ENCODE results near the gene KLK15. TPM values are rescaled to one million over a fixed set of nuclear protein-coding genes. Genes with fewer than 3 reads are reported as not detected.

Gene KLK15
- total RNA-seq, 3 donors from 2014 or later, result 0.92 to 3.3 (median 2.3) TPM

DNA sequence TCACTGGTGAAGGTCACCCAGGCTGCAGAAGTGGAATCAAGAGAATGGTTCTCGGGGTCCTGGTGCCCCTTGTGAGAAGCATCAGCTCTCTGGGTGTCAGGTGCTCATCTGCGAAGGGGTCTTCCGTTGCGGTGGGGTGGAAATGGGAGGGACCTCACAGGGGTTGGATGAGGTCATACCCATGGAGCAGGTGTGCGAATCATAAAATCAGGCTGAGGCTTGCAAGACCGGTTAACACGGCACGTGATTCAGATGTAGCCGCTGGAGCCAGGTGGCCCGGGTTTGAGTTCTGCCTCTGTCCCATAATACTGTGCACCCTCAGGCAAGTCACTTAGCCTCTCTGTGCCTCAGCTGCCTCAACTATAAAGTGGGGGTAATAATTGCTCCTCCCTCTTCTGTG is 3.9 kb upstream of the KLK15 start:
- DNase-seq, result peak in 2 of 3 donors; percentile 64 to 67
- TF ChIP-seq, protein P1, sequence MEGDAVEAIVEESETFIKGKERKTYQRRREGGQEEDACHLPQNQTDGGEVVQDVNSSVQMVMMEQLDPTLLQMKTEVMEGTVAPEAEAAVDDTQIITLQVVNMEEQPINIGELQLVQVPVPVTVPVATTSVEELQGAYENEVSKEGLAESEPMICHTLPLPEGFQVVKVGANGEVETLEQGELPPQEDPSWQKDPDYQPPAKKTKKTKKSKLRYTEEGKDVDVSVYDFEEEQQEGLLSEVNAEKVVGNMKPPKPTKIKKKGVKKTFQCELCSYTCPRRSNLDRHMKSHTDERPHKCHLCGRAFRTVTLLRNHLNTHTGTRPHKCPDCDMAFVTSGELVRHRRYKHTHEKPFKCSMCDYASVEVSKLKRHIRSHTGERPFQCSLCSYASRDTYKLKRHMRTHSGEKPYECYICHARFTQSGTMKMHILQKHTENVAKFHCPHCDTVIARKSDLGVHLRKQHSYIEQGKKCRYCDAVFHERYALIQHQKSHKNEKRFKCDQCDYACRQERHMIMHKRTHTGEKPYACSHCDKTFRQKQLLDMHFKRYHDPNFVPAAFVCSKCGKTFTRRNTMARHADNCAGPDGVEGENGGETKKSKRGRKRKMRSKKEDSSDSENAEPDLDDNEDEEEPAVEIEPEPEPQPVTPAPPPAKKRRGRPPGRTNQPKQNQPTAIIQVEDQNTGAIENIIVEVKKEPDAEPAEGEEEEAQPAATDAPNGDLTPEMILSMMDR (IDR thresholded peaks at IDR 0.05), result no peak
- peak; percentile 51 for ATAC-seq
- no peaks in the 10 kb centered on the region for H3K9me3 ChIP-seq
- H3K36me3 ChIP-seq (ENCODE audit: low read depth), result no peaks in the 10 kb centered on the region
- no peak overlapping the region for H3K4me3 ChIP-seq
- H3K4me1 ChIP-seq (ENCODE audit: low read depth), result peaks cover 7% of the 10 kb centered on the region
- intact Hi-C loops (cut with DNase I, micrococcal nuclease), result no loop called here

DNA sequence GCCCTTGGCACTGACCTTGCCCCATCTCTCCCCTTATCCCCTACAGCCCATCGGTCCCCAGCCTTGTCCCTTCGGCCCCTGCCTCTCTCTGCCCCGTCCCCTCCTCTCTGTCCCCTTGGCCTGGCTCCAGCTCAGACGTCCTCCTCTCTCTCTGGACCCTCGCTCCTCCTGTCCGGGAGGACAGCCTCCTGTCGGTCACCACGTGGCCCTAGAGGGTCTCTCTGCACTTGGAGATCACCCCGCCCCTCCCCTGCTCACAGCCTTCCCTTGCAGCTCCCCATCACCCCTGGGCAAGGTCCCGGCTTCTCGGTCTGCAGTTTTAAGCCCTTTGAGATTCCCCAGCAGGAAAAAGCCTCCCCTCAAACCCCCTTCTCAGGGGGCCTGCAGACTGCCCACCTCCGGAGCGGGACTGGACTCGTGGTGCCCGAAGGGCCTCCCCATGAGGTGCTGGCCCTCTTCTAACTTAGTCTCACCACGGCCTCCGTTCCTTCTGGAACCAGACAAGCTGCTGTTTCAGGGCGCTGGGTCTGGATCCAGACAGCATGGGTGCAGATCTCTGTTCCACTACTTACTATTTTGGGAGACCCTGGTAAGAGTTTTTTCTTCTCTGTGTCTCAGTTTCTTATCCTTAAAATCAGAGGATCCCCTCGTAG is 3.3 kb upstream of the KLK15 start:
- Histone ChIP-seq H3K36me3 (ENCODE audit: low read depth) (no peaks in the 10 kb centered on the region), H3K4me1 (ENCODE audit: low read depth) (peaks cover 7% of the 10 kb centered on the region), H3K9me3 (no peaks in the 10 kb centered on the region), H3K4me3 (no peak overlapping the region)
- intact Hi-C loops (cut with DNase I, micrococcal nuclease), result no loop called here
- ATAC-seq (no peak), DNase-seq (peak in 1 of 3 donors; percentile 62)
- TF ChIP-seq, protein P1 (IDR thresholded peaks at IDR 0.05), result no peak

DNA sequence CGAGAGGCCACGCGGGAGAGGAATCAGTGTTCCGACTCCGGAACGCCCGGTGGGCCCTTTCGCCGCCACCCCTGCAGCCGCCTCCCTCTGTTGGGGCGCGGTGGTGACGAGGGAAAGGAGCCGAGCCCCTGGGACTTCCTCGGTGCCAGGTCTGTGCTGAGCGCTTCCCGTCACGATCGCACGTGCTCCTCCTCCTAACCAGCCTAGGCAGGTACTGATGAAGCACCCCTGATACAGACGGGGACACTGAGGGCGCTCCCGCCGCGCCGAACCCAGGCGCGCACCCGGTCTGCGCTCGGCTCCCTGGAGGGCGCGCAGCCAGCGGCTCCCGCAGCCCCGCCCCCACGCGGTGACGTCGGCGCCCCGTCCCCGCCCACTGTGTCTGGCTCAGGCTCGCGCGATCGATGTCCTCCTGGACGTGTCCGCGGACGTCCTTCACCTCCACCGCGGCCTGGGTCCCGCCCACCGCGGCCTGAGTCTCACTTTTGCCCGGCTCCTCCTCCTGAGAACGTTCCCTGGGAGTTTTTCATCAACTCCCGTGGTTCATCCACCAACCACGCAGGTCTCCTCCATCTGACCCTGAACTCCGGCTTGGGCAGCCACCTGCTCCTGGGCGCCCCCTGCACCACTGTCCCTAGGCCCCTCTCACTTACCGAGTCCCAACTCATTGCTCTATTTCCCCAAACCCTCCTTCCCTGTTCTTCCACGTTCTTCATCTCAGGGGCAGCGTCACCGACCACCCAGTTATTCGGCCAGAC is 2.6 kb upstream of the KLK15 start:
- Histone ChIP-seq H3K36me3 (ENCODE audit: low read depth) (no peaks in the 10 kb centered on the region), H3K9me3 (no peaks in the 10 kb centered on the region), H3K4me1 (ENCODE audit: low read depth) (peaks cover 7% of the 10 kb centered on the region), H3K4me3 (peak overlapping the region; percentile 22)
- intact Hi-C loops (cut with DNase I, micrococcal nuclease), result no loop called here
- TF ChIP-seq, protein P1 (IDR thresholded peaks at IDR 0.05), result no peak
- ATAC-seq, result peak; percentile 97
- DNase-seq, result peak; percentile 87 to 95 (median 91)

GRCh38 chr19:50835103-50835784 is 1.9 kb upstream of the KLK15 start:
- peak in 2 of 3 donors; percentile 58 to 70 for DNase-seq
- TF ChIP-seq, protein P1 (IDR thresholded peaks at IDR 0.05), result no peak
- H3K9me3 ChIP-seq, result no peaks in the 10 kb centered on the region
- peak overlapping the region; percentile 22 for H3K4me3 ChIP-seq
- no peaks in the 10 kb centered on the region for H3K36me3 ChIP-seq (ENCODE audit: low read depth)
- intact Hi-C loops (cut with DNase I, micrococcal nuclease), result no loop called here
- peaks cover 7% of the 10 kb centered on the region for H3K4me1 ChIP-seq (ENCODE audit: low read depth)
- ATAC-seq, result peak; percentile 67

- TF ChIP-seq, protein P1 (IDR thresholded peaks at IDR 0.05), result no peak
- Histone ChIP-seq H3K4me1 (ENCODE audit: low read depth) (peaks cover 7% of the 10 kb centered on the region), H3K9me3 (no peaks in the 10 kb centered on the region), H3K4me3 (no peak overlapping the region), H3K36me3 (ENCODE audit: low read depth) (no peaks in the 10 kb centered on the region)
- intact Hi-C loops (cut with DNase I, micrococcal nuclease), result no loop called here
- ATAC-seq (no peak), DNase-seq (no peak)
Measured at GRCh38 chr19:50833802-50834167, 411 bp upstream of the KLK15 start.

Data from mucosa of descending colon (tissue), 3 donors.